ENCODE results near the gene FKBP3. TPM values are rescaled to one million over a fixed set of nuclear protein-coding genes. Genes with fewer than 3 reads are reported as not detected.

FKBP3 gene
- total and polyA plus RNA-seq, 2 donors (not counting 3 experiments of a cell fraction or from before 2014, with no cell fraction given) = 23.2 to 92.9 TPM

- H3K9me3 ChIP-seq (replicated peaks; ENCODE audit: control insufficient read depth, insufficient read depth, low read length) = no peaks in the 10 kb centered on the region
- H3K27me3 ChIP-seq (ENCODE audit: control insufficient read depth in 2 of 2, insufficient read depth in 2 of 2, low read length in 2 of 2) = no peaks in the 10 kb centered on the region
- no peak overlapping the region for H3K9ac ChIP-seq (replicated peaks; ENCODE audit: extremely low read depth, insufficient read depth, low read length)
- H3K36me3 ChIP-seq (ENCODE audit: control insufficient read depth in 2 of 2, extremely low read depth in 1 of 2, insufficient read depth in 2 of 2, low read length in 2 of 2) = no peaks in the 10 kb centered on the region
- DNase-seq (ENCODE audit: low read depth, low spot score) (no peak), FAIRE-seq (no peak)
- TF ChIP-seq MYC (IDR thresholded peaks at IDR 0.05; ENCODE audit: low read depth, low read length) (no peak), EZH2 (IDR thresholded peaks at IDR 0.05; ENCODE audit: borderline replicate concordance, low read depth, low read length, severe bottlenecking) (no peak), POLR2A (IDR thresholded peaks at IDR 0.05; ENCODE audit: low read depth, low read length) (no peak), JUN (IDR thresholded peaks at IDR 0.05; ENCODE audit: borderline replicate concordance, insufficient read depth, insufficient read length, low read depth) (no peak), POLR2AphosphoS5 (IDR thresholded peaks at IDR 0.05; ENCODE audit: insufficient read depth, low read depth, low read length) (no peak), GATA2 (IDR thresholded peaks at IDR 0.05; ENCODE audit: insufficient read depth, insufficient read length, low read depth, low read length) (no peak), FOS (IDR thresholded peaks at IDR 0.05; ENCODE audit: borderline replicate concordance, insufficient read depth, low read length) (no peak)
- TF ChIP-seq, protein P1, sequence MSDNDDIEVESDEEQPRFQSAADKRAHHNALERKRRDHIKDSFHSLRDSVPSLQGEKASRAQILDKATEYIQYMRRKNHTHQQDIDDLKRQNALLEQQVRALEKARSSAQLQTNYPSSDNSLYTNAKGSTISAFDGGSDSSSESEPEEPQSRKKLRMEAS (IDR thresholded peaks at IDR 0.05; ENCODE audit: insufficient read depth, insufficient read length) = no peak
- TF ChIP-seq, protein P2, sequence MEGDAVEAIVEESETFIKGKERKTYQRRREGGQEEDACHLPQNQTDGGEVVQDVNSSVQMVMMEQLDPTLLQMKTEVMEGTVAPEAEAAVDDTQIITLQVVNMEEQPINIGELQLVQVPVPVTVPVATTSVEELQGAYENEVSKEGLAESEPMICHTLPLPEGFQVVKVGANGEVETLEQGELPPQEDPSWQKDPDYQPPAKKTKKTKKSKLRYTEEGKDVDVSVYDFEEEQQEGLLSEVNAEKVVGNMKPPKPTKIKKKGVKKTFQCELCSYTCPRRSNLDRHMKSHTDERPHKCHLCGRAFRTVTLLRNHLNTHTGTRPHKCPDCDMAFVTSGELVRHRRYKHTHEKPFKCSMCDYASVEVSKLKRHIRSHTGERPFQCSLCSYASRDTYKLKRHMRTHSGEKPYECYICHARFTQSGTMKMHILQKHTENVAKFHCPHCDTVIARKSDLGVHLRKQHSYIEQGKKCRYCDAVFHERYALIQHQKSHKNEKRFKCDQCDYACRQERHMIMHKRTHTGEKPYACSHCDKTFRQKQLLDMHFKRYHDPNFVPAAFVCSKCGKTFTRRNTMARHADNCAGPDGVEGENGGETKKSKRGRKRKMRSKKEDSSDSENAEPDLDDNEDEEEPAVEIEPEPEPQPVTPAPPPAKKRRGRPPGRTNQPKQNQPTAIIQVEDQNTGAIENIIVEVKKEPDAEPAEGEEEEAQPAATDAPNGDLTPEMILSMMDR (IDR thresholded peaks at IDR 0.05; ENCODE audit: extremely low read depth in 1 of 2, insufficient read depth in 1 of 2, low read depth in 1 of 2, low read length in 2 of 2) = no peak
- no peak overlapping the region for H2AFZ ChIP-seq (ENCODE audit: low read depth, low read length)
- dilution Hi-C loops (cut with MboI; ENCODE audit: extremely low pct_ligation_motif_present, low sequenced_read_pairs) (no loop called here), intact Hi-C loops (cut with micrococcal nuclease) (no loop called here)
- no peak overlapping the region for H3K4me3 ChIP-seq (replicated peaks in 1 of 3; ENCODE audit: insufficient read depth in 1 of 3, low read depth in 1 of 3, low read length in 3 of 3)
- CTCF ChIA-PET = interaction anchor here (0.9 to 1.4 kb wide), 2 partner anchors 13 to 158 kb away, joined by 4 to 5 read pairs; no protein-coding TSS in a partner anchor
- no TSS peak for BruUV-seq (replicated peaks)
- H3K9me1 ChIP-seq (replicated peaks; ENCODE audit: control insufficient read depth, extremely low read depth, insufficient read depth, low read length) = no peaks in the 10 kb centered on the region
- H3K79me2 ChIP-seq (ENCODE audit: control insufficient read depth, insufficient read depth, low read length) = no peaks in the 10 kb centered on the region
- H3K4me2 ChIP-seq (ENCODE audit: insufficient read depth, low read length) = no peak overlapping the region
- POLR2A ChIA-PET = no interaction called here
- H3K27ac ChIP-seq (ENCODE audit: insufficient read depth, low read depth, low read length) = no peak overlapping the region
- no peaks in the 10 kb centered on the region for H4K20me1 ChIP-seq (replicated peaks; ENCODE audit: control insufficient read depth, extremely low read depth, insufficient read depth, low read length)
- H3K4me1 ChIP-seq (ENCODE audit: control insufficient read depth, extremely low read depth, insufficient read depth, low read length) = no peaks in the 10 kb centered on the region
Measured at GRCh38 chr14:45072126-45072525, 62.2 kb downstream of the FKBP3 start.

Data from endothelial cell of umbilical vein (primary cell).